Measurements from ENCODE around the gene ACTL10. TPM values are rescaled to one million over a fixed set of nuclear protein-coding genes. Genes with fewer than 3 reads are reported as not detected.
A peak's percentile ranks its signal among the peaks of the same experiment; 100 is the strongest.

Gene ACTL10
- total and polyA plus RNA-seq, 11 donors: 0.13 to 1.1 (median 0.36) TPM

GRCh38 chr20:33693289-33693688, 26.5 kb downstream of the ACTL10 start:
- ATAC-seq: no peak
- peak overlapping the region in 4 of 12 donors; percentile 36 to 62 (median 48) for H3K27ac ChIP-seq
- WGBS, 4 donors: 63 to 80% (median 72%) methylated on average over 5 of the region's 5 CpGs
- H3K27me3 ChIP-seq: no peaks in the 10 kb centered on the region
- no peak overlapping the region for H3K4me3 ChIP-seq
- H3K36me3 ChIP-seq: no peaks in the 10 kb centered on the region
- intact Hi-C loops (cut with DNase I): loop anchor here in 1 of 10 donors (5.0 kb wide), 1 partner anchor 34 kb away; no protein-coding TSS in a partner anchor
- peaks cover 0 to 29% (median 8%) of the 10 kb centered on the region in 12 donors for H3K4me1 ChIP-seq
- TF ChIP-seq, protein P1, sequence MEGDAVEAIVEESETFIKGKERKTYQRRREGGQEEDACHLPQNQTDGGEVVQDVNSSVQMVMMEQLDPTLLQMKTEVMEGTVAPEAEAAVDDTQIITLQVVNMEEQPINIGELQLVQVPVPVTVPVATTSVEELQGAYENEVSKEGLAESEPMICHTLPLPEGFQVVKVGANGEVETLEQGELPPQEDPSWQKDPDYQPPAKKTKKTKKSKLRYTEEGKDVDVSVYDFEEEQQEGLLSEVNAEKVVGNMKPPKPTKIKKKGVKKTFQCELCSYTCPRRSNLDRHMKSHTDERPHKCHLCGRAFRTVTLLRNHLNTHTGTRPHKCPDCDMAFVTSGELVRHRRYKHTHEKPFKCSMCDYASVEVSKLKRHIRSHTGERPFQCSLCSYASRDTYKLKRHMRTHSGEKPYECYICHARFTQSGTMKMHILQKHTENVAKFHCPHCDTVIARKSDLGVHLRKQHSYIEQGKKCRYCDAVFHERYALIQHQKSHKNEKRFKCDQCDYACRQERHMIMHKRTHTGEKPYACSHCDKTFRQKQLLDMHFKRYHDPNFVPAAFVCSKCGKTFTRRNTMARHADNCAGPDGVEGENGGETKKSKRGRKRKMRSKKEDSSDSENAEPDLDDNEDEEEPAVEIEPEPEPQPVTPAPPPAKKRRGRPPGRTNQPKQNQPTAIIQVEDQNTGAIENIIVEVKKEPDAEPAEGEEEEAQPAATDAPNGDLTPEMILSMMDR (IDR thresholded peaks at IDR 0.05): no peak
- no peak for TF ChIP-seq POLR2A (IDR thresholded peaks at IDR 0.05)
- no peaks in the 10 kb centered on the region for H3K9me3 ChIP-seq
- DNase-seq: no peak

GRCh38 chr20:33693741-33694638, 27.2 kb downstream of the ACTL10 start:
- Histone ChIP-seq H3K9me3 (no peaks in the 10 kb centered on the region), H3K27ac (peak overlapping the region in 7 of 12 donors; percentile 14 to 62 (median 46)), H3K4me1 (peaks cover 0 to 23% (median 6%) of the 10 kb centered on the region in 12 donors), H3K27me3 (no peaks in the 10 kb centered on the region), H3K4me3 (no peak overlapping the region), H3K36me3 (no peaks in the 10 kb centered on the region)
- intact Hi-C loops (cut with DNase I): loop anchor here in 1 of 10 donors (5.0 kb wide), 1 partner anchor 33 kb away; no protein-coding TSS in a partner anchor
- whole genome bisulfite sequencing, 4 donors: 69 to 82% (median 80%) methylated on average over 15 to 17 of the region's 17 CpGs
- ATAC-seq (peak; percentile 31 to 71 (median 62)), DNase-seq (peak in 2 of 5 donors; percentile 43 to 72)
- no peak for TF ChIP-seq POLR2A (IDR thresholded peaks at IDR 0.05)
- TF ChIP-seq, protein P1 (IDR thresholded peaks at IDR 0.05): no peak

DNA sequence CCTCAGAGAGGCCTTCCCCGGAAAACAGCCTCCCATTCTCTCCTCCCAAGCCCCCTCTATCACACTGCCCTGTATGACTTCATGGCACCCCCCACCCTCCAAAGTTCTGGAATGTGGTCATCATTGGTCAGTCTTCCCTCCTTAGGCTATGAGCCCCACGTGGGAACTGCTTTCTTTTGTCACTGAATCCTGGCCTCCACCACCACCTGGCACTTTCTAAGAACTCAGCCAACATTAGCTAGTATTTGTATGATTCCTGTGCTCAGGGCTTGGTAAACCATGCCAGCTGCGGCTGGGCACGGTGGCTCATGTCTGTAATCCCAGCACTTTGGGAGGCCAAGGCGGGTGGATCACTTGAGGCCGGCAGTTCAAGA, 27.9 kb downstream of the ACTL10 start:
- H3K36me3 ChIP-seq: no peaks in the 10 kb centered on the region
- H3K4me3 ChIP-seq: no peak overlapping the region
- TF ChIP-seq, protein P1 (IDR thresholded peaks at IDR 0.05): no peak
- no peak for TF ChIP-seq POLR2A (IDR thresholded peaks at IDR 0.05)
- H3K9me3 ChIP-seq: no peaks in the 10 kb centered on the region
- peak overlapping the region in 3 of 12 donors; percentile 14 to 46 (median 36) for H3K27ac ChIP-seq
- intact Hi-C loops (cut with DNase I): loop anchor here in 1 of 10 donors (5.0 kb wide), 1 partner anchor 33 kb away; no protein-coding TSS in a partner anchor
- DNase-seq: no peak
- ATAC-seq: peak in 1 of 4 donors; percentile 13
- peaks cover 0 to 19% (median 4%) of the 10 kb centered on the region in 12 donors for H3K4me1 ChIP-seq
- WGBS, 4 donors: 82 to 84% (median 82%) methylated on average over 6 of the region's 6 CpGs
- no peaks in the 10 kb centered on the region for H3K27me3 ChIP-seq

DNA sequence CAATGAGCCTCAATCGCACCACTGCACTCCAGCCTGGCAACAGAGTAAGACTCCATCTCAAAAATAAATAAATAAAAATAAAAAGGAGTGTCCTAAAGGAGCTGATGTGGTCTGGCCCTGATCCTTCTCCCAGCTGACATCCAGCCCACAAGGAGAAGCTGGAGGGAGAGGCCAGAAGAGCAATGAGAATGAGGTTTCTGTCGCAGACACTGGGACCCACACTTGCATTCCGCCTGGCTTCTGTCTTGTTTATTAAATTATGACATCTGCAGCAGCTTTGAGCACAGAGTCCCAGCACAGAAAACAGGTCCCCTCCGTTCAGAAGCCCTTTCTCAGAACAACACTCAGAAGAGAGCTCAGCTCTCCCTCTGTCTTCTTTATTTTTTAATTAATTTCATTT, 29.7 kb downstream of the ACTL10 start:
- peaks cover 0 to 19% (median 1%) of the 10 kb centered on the region in 12 donors for H3K4me1 ChIP-seq
- 86 to 89% (median 88%) methylated on average over 4 of the region's 4 CpGs for WGBS, 4 donors
- no peak for DNase-seq
- TF ChIP-seq POLR2A (IDR thresholded peaks at IDR 0.05): no peak
- TF ChIP-seq, protein P1 (IDR thresholded peaks at IDR 0.05): no peak
- H3K4me3 ChIP-seq: no peak overlapping the region
- H3K27me3 ChIP-seq: no peaks in the 10 kb centered on the region
- ATAC-seq: peak in 1 of 4 donors; percentile 29
- H3K9me3 ChIP-seq: no peaks in the 10 kb centered on the region
- peak overlapping the region in 1 of 12 donors; percentile 59 for H3K27ac ChIP-seq
- H3K36me3 ChIP-seq: no peaks in the 10 kb centered on the region
- intact Hi-C loops (cut with DNase I): no loop called here
